Adipocyte (in vitro differentiated cells): ENCODE data around the gene PPP3R2.

Experiments
- DNase-seq: peaks from one replicate; pipeline ENCODE4 v3.0.0-alpha.2; 2015; ENCODE audit warnings: low read depth
- H3K27me3 ChIP-seq: replicated peaks from 2 replicates; pipeline ENCODE4 v1.7.0; 2013; ENCODE audit warnings: mild to moderate bottlenecking, low read length, moderate library complexity; ENCODE audit not compliant: control insufficient read depth, insufficient read depth
- H3K36me3 ChIP-seq: 2 replicates; pipeline ENCODE4 v1.7.0; 2013; ENCODE audit warnings: low read length, mild to moderate bottlenecking, moderate library complexity; ENCODE audit not compliant: control insufficient read depth, insufficient read depth, severe bottlenecking
- H3K4me1 ChIP-seq: 2 replicates; pipeline ENCODE4 v1.7.0; 2013; ENCODE audit warnings: mild to moderate bottlenecking, low read length, moderate library complexity; ENCODE audit not compliant: control insufficient read depth, insufficient read depth
- H3K4me3 ChIP-seq: 2 replicates; pipeline ENCODE4 v1.7.0; 2013; ENCODE audit warnings: mild to moderate bottlenecking, low read length, moderate library complexity
- H3K9ac ChIP-seq: 2 replicates; pipeline ENCODE4 v1.7.0; 2013; ENCODE audit warnings: mild to moderate bottlenecking, low read length, moderate library complexity
- H3K9me3 ChIP-seq: 2 replicates; pipeline ENCODE4 v1.7.0; 2013; ENCODE audit warnings: mild to moderate bottlenecking, low read length, moderate library complexity; ENCODE audit not compliant: control insufficient read depth

PPP3R2 gene

GRCh38 chr9:101587332-101588043 is 7.3 kb downstream of the PPP3R2 start:
- Histone ChIP-seq H3K4me1 (peaks cover 5% of the 10 kb centered on the region), H3K4me3 (no peak overlapping the region), H3K27me3 (no peaks in the 10 kb centered on the region), H3K9ac (no peak overlapping the region), H3K9me3 (no peaks in the 10 kb centered on the region), H3K36me3 (no peaks in the 10 kb centered on the region)
- DNase-seq: no peak

- no peak for DNase-seq
- H3K4me1 ChIP-seq: peaks cover 8% of the 10 kb centered on the region
- H3K27me3 ChIP-seq: no peaks in the 10 kb centered on the region
- H3K9ac ChIP-seq: no peak overlapping the region
- no peaks in the 10 kb centered on the region for H3K36me3 ChIP-seq
- no peaks in the 10 kb centered on the region for H3K9me3 ChIP-seq
- H3K4me3 ChIP-seq: no peak overlapping the region
Observed at GRCh38 chr9:101586651-101587050, 8.1 kb downstream of the PPP3R2 start.

GRCh38 chr9:101585740-101586139 is 9.0 kb downstream of the PPP3R2 start:
- H3K9me3 ChIP-seq: no peaks in the 10 kb centered on the region
- H3K4me1 ChIP-seq: peaks cover 8% of the 10 kb centered on the region
- H3K27me3 ChIP-seq: no peaks in the 10 kb centered on the region
- no peaks in the 10 kb centered on the region for H3K36me3 ChIP-seq
- DNase-seq: no peak
- H3K4me3 ChIP-seq: no peak overlapping the region
- no peak overlapping the region for H3K9ac ChIP-seq

GRCh38 chr9:101582553-101582952 is 12.2 kb downstream of the PPP3R2 start:
- no peak overlapping the region for H3K9ac ChIP-seq
- peak; percentile 42 for DNase-seq
- H3K36me3 ChIP-seq: no peaks in the 10 kb centered on the region
- H3K4me1 ChIP-seq: peaks cover 8% of the 10 kb centered on the region
- H3K27me3 ChIP-seq: no peaks in the 10 kb centered on the region
- H3K4me3 ChIP-seq: no peak overlapping the region
- H3K9me3 ChIP-seq: no peaks in the 10 kb centered on the region

DNA sequence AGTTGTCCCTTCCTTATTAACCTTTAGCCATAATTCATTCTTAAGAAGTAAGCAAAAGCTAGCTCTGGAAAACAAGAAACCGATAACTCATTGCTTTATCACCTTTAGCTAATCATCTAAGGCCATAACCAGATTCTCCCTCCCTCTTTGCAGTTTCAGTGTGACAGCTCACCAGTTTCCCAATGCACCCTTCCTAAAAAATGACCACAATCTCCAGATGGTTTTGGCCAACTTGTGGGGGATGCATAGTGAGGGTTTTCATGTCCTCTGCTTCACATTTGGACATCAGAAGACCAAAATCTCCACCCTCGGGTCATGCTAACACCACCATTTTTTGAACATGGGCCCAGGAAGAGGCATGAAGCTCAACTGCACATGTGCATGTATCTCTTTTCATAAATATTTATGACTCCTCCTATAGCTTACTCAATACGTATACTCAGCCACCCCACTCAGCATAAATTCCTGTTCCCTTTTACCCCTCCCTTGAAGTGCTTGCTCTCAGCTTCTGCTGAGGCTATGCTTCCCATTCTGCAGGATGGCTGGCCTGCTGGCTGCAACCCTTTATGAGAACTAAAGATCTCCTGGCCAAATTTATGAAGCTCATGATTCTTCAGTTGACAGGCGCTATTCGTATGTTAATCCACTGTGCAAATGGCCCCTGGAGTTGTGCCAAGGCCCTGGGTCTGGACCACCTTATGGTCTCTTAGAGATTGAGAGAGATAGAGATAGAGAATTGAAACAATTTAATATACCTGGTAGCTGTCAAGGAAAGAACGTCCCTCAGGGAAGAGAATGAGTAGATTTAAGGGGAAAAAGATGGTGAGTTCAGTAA is 14.8 kb downstream of the PPP3R2 start:
- H3K9ac ChIP-seq: no peak overlapping the region
- DNase-seq: no peak

DNA sequence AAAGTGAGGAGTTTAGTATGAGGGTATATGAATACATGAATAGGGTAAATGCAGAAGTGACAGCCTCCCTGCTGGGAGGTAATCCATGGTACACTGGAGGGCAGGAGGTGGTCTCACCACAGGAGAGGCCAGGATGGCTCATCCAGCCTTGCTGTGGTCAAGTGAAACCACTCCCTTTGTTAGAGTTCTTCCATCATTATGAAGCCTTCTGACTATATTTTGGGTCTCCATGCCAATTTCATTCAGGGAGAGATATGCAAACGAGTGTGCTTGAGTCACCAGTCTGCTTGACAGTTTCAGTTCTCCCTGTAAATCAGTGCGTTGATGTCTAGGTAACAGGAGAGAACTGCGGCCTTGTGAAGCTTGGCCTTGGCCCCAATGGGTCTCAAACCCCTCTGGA is 16.4 kb downstream of the PPP3R2 start:
- H3K36me3 ChIP-seq: no peaks in the 10 kb centered on the region
- no peak overlapping the region for H3K9ac ChIP-seq
- DNase-seq: no peak
- no peaks in the 10 kb centered on the region for H3K27me3 ChIP-seq
- no peaks in the 10 kb centered on the region for H3K9me3 ChIP-seq
- peaks cover 8% of the 10 kb centered on the region for H3K4me1 ChIP-seq
- no peak overlapping the region for H3K4me3 ChIP-seq

More for the DNA sequence above, 14.8 kb downstream of the PPP3R2 start:
- no peaks in the 10 kb centered on the region for H3K9me3 ChIP-seq
- H3K27me3 ChIP-seq: no peaks in the 10 kb centered on the region
- peaks cover 8% of the 10 kb centered on the region for H3K4me1 ChIP-seq
- H3K4me3 ChIP-seq: no peak overlapping the region
- no peaks in the 10 kb centered on the region for H3K36me3 ChIP-seq

DNA sequence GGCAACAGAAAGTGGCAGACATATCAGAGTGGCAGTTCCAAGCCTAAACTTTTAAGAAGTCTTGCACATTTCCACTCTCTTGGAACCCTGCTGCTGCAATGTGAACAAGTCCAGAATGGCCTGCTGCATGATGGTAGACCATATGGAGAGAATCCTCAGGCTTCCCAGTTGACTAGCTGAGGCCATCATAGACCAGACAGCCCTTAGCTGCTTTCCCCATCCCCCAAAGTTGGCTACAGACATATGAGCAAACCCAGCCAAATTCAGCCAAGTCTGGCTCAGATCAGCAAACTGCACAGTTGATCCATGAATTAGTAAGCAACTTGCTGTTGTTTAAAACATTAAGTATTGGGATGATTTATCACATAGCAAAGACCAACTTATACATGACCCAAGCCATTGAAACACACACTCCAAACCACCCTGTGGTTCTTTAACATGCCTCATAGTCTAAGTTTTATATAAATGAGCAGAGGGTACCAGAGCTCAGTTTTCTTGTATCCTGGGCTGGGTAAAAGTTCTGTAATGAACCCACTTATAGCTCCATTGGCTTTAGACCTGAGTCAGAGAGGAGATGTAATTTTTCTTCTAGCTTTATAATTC is 19.9 kb downstream of the PPP3R2 start:
- DNase-seq: no peak
- Histone ChIP-seq H3K4me3 (no peak overlapping the region), H3K9me3 (no peaks in the 10 kb centered on the region), H3K36me3 (peaks cover 5% of the 10 kb centered on the region), H3K4me1 (no peaks in the 10 kb centered on the region), H3K9ac (no peak overlapping the region), H3K27me3 (no peaks in the 10 kb centered on the region)

GRCh38 chr9:101572316-101572715 is 22.5 kb downstream of the PPP3R2 start:
- Histone ChIP-seq H3K9me3 (no peaks in the 10 kb centered on the region), H3K27me3 (no peaks in the 10 kb centered on the region), H3K9ac (no peak overlapping the region), H3K36me3 (peaks cover 13% of the 10 kb centered on the region), H3K4me1 (no peaks in the 10 kb centered on the region), H3K4me3 (no peak overlapping the region)
- no peak for DNase-seq

DNA sequence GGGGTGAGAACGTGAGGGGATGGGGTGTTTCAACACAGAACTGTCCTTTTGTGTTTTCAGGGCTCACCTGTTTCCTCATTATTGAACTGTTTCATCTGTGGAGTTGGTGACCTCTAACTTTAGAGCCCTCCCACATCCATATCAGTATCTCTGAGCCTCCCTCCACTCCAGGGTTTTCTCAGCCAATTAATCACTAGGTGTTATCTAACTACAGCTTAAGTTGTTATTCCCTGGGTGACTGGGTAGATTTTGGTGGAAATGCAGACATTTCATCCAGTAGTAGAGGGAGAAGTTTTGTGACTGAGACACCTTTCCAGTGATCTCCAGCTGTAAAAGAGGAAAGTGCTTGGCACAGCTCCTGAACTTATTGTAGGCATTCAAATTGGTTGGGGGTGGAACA is 23.7 kb downstream of the PPP3R2 start:
- H3K27me3 ChIP-seq: no peaks in the 10 kb centered on the region
- no peak for DNase-seq

DNA sequence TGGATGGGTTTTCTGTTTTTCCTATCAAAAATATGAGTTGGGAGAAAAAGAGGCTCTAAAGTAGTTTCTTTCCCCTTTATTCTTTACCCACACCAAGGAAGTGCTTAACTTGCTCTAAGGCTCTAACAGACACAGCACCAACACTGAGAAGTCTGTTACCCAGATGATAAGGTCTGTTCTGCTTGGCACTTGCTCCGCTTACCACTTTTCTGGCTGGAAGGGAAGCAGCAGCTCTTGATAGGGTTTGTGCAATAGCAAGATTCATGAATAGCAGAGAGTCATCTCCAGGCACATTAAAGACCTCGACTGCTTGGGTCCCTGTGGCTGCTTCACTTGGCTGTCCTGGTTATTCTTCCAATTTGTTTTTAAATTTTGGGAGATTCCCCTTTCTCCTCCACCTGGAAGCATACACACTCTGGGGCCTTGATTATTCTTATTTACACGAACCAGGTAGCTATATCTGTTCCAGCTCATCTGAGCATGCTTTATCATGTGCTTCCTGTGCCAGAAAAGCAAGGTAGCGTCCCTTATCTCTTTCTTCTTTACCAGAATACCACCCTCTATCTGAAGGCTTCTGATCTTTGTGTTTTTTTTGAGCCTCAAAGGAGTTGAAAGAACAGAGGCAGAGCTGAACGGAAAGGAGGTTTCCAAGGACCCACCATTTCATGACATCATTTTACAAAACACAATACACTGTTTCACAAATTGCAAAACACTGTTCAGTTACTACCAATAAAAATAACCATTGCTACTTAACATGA is 24.8 kb downstream of the PPP3R2 start:
- Histone ChIP-seq H3K9me3 (no peaks in the 10 kb centered on the region), H3K4me3 (no peak overlapping the region), H3K4me1 (no peaks in the 10 kb centered on the region), H3K36me3 (peaks cover 37% of the 10 kb centered on the region), H3K9ac (no peak overlapping the region), H3K27me3 (no peaks in the 10 kb centered on the region)
- no peak for DNase-seq

More for the DNA sequence above, 23.7 kb downstream of the PPP3R2 start:
- no peak overlapping the region for H3K9ac ChIP-seq
- no peak overlapping the region for H3K4me3 ChIP-seq
- no peaks in the 10 kb centered on the region for H3K4me1 ChIP-seq
- H3K36me3 ChIP-seq: peaks cover 25% of the 10 kb centered on the region
- no peaks in the 10 kb centered on the region for H3K9me3 ChIP-seq
